ENCODE results near the gene MCCC2.

DNA sequence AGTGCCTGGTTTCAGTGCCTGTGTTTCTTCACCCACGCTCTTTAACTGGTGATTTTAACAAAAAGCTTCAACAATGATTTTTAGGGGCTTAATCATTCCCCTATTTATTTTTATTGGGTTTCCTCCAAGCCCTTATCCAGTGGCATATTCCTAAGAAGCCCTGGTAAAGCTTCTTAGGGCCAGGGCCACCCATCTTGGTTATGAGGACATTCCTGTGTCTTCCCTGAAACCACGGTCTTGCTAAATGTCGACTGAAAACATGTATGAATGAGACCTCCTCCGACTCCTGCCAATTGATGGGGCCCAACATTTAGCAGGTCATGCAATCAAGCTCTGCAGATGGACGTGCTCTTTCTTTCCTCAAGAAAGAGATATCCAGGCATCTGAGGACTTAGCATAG lies 118.3 kb downstream of the MCCC2 start:
- TF ChIP-seq POLR2A (IDR thresholded peaks at IDR 0.05; ENCODE audit: insufficient read depth in 1 of 2, low read depth in 2 of 2, low read length in 2 of 2) (no peak), POLR2AphosphoS5 (IDR thresholded peaks at IDR 0.05; ENCODE audit: low read depth, low read length) (no peak)

All from HepG2 (cell line).